GM19467 (cell line): Measurements from ENCODE around the gene PARD3.

Experiments used
- ATAC-seq: cut with Tn5 transposase; IDR thresholded peaks from one replicate; pipeline ENCODE4 v1.9.1; 2021; ENCODE audit warnings: mild to moderate bottlenecking, moderate library complexity; ENCODE audit not compliant: unreplicated experiment

The PARD3 gene

DNA sequence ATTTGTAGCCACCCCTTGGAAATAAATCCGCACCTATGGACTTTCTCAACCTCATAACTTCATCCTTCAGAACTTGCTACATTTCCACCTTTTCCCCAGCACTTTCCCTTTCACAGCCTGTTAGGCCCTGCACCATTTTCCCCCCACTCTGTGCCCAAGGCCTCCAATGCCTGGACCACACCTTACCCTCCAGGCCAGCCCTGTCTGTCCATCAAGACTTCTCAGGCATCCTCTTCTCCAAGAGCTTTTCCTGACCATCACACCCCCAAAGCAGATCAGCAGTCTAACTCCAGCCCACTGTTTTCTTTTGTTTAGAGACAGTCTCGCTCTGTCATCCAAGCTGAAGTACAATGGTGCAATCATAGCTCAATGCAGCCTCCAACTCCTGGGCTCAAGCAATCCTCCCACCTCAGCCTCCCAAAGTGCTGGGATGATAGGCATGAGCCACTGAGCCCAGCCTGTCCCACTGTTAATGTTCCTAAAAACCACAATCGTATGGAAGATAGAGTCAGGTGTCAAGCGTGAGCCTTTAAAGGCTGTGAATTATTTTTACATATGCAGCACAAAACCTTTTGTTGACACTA lies 116.8 kb downstream of the PARD3 start:
- no peak for ATAC-seq

GRCh38 chr10:34697351-34698247 lies 117.5 kb downstream of the PARD3 start:
- ATAC-seq, result no peak

DNA sequence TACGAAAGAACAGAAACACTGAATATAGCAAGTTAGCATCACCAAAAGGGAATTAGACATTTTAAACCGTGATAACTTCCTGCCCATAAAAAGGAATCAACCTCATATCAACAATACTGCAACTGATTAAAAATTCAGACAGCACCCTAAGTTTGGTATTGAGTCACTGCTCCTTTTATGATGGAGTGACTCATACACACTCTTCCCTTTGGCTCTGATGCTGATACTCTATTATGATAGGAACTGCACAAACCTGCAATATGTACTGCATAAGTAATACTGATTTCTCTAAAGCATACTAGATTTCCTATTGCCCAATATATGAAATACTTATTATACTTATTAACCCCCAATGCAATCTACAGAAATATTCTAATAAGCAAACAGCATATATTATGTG lies 118.7 kb downstream of the PARD3 start:
- no peak for ATAC-seq

- ATAC-seq, result no peak
These were observed 124.6 kb downstream of the PARD3 start for GRCh38 chr10:34690383-34691049.

GRCh38 chr10:34689053-34689452 lies 126.0 kb downstream of the PARD3 start:
- no peak for ATAC-seq

DNA sequence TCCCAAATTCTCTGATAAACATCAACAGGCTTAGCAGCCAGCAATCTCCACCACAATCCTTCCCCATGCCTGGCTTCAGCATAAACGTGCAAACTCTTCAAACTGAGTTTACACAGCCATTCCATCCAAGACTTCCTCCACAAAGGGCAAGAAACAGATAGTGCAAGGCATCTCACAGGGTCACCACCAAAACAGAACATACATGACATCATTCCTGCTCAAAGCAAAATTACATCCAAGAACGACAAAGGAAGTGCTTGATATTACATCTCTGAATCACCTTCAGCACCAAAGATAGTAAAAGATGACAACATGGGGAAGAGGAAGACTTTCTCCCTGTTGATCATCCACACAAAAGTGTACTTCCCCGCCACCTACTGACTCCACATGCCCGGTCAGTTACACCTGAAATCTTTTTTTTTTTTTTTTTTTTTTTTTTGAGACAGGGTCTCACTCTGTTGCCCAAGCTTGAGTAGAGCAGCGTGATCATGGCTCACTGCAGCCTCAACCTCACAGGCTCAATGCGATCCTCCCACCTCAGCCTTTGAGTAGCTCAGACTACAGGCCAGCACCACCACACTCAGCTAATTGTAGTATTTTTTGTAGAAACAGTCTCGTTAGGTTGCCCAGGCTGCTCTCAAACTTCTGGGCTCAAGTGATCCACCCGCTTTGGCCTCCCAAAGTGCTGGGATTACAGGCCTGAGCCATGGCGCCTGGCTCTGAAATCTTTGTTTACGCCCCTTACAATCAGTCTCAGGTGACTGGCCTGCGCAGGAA lies 127.5 kb downstream of the PARD3 start:
- ATAC-seq, result no peak

- no peak for ATAC-seq
These were observed 132.5 kb downstream of the PARD3 start for GRCh38 chr10:34682580-34682979.

GRCh38 chr10:34681933-34682332 lies 133.2 kb downstream of the PARD3 start:
- no peak for ATAC-seq

- ATAC-seq, result no peak
These were observed 135.9 kb downstream of the PARD3 start for GRCh38 chr10:34679177-34679576.

DNA sequence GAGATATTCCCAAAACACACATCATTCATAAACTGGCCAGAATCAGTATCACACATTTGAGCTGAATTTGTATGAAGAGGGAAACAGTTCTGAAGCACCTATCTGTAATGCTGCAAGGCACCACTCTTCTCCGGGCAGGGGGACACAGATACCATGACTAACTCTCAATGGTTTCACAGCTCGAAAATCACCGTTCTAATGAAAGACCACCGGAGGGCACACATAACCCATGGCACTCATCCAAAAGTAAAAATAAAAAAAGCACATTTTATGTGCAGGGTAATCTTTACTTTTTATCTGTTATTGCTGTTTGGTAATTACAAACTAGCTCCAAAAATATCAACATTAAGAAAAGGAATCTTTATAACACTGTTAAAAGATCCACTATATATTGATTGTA lies 137.5 kb downstream of the PARD3 start:
- ATAC-seq, result no peak

DNA sequence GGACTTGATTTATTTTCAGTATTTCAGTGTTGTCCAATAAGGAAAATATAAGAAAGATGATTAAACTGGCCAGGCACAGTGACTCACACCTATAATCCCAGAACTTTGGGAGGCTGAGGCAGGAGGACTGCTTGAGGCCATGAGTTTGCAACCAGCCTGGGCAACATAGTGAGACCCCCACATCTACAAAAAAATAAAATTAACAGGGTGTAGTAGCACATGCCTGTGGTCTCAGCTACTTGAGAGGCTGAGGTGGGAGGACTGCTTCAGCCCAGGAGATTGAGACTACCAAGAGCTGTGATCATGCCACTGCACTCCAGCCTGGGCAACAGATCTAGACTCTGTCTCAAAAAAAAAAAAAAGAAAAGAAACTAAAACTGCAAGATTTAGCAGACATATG lies 138.0 kb downstream of the PARD3 start:
- ATAC-seq, result no peak

GRCh38 chr10:34674176-34674575 lies 140.9 kb downstream of the PARD3 start:
- no peak for ATAC-seq

DNA sequence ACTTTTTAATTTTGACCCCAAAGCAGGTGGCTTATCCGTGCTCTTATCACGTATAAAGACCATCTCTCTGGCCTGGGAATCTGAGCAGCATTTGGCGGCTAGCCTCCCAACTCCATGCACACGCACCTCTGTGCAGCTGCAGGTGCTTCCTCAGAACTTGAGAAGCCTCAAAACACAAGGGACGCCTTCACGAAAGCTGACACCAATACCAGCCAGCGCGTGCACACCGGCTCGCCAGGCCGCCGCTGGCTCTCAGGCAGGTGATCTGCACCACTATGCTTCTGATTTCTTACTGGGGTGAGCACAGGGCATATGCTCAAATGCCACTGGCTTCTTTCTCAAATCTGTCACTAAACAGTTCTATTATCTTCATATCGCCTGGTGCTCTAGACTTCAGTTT lies 145.0 kb downstream of the PARD3 start:
- ATAC-seq, result no peak

DNA sequence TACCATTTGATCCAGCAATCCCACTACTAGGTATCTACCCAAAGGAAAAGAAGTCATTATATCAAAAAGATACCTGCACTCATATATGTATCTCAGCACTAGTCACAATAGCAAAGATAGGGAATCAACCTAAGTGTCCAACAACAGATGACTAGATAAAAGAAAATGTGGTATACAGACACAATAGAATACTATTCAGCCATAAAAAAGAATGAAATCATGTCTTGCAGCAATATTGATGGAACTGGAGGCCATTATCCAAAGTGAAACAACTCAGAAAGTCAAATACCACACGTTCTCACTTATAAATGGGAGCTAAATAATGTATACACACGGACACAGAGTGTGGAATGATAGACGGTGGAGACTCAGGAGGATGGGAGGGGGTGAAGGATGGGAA lies 146.0 kb downstream of the PARD3 start:
- ATAC-seq, result no peak

DNA sequence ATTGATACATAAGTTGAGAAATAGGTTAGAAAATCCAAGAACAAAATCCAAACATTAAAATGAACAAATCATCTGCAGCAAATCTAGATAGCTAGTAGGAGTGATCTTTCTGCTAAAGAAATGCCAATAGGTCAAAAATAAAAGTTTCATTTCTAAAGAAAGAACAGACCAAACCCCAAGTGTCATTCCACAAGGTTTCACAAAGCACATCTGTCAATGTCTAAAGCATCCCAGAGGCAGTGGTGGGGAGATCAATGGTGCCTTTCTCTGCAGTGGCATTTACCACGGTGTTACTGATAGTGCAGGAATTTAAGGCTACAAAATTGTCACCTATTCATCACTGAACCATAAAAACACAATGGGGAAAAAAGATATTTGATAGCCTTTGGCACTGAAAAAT lies 147.9 kb downstream of the PARD3 start:
- ATAC-seq, result peak; percentile 34

DNA sequence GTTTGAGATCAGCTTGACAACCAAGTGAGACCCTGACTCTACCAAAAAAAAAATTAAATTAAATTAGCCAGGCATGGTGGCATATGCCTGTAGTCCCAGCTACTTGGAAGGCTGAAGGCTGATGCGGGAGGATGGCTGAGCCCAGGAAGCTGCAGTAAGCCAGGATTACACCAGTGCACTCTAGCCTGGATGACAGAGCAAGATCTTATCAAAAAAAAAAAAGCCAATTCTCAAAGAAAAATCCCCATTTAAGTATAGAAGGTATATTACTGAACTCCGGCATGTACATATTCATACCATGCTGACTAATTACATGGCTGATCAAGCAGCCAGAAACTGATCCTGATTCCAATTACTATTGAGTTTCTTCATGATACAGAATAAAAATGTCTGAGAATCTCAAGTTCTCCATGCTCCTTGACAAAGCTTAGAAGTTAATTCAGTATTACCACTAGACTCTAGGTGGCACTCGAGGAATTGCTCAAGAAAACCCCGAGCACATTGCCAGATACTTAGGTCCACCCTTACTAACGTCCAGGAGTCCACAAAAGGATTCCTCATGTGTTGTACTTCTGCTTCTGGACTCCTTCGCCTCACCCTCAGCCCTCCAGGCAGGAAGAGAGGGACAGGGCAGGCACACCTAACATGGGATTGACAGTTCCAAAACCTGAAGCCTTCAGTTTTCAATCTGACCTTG lies 148.9 kb downstream of the PARD3 start:
- peak; percentile 50 for ATAC-seq

DNA sequence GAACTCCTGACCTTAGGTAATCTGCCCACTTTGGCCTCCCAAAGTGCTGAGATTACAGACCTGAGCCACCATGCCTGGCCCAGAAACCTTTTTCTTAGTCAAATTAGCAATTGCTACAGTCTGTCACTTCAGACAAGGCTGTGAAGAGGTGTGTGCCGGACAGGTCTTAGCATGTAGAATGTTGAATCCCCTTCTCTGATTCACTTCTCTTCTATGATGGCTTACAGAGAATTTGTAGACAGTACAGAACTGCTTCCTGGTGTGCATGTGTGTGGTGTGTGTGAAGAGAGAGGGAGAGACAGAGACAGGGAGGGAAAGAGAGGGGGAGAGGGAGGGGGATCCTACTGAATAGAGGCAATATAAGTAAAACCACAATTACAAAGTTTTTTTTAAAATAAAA lies 150.4 kb downstream of the PARD3 start:
- no peak for ATAC-seq

DNA sequence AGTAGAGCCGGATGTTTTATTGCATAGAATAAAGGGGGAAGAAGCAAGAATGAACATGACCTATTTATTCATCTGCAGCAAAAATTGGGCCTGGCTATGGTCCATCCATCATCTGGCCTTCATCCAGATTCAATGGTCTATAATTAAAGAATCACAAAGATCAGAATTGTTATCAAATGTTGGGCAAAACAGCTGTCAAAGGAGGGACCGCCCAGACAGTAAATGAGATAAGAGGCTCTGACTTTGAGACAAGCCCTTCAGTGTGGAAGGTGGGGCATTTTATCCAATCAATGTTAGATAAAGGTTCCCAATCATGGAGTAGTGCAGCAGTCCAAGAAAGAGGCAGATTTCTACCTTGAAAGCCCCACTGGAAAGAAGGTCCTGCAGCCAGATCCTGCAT lies 153.5 kb downstream of the PARD3 start:
- no peak for ATAC-seq

GRCh38 chr10:34658934-34659333 lies 156.2 kb downstream of the PARD3 start:
- ATAC-seq, result no peak

GRCh38 chr10:34656661-34657060 lies 158.4 kb downstream of the PARD3 start:
- ATAC-seq, result no peak
